Fibroblast of upper back skin (primary cell): ENCODE measurements around the gene GNG13.
"Not testable (repeated sequence)": the region's sequence is repeated elsewhere in the genome, so short reads cannot be mapped to it uniquely, and the experiment has no call there.

ENCODE experiments used
- DNase-seq: peaks from one replicate; pipeline ENCODE4 v3.0.0-alpha.2; 2013

Gene GNG13

GRCh38 chr16:760065-760464 is 40.5 kb downstream of the GNG13 start:
- DNase-seq, result no peak

GRCh38 chr16:759110-759910 is 41.2 kb downstream of the GNG13 start:
- no peak for DNase-seq

- no peak for DNase-seq
These were observed 44.1 kb downstream of the GNG13 start for GRCh38 chr16:756428-756827.

DNA sequence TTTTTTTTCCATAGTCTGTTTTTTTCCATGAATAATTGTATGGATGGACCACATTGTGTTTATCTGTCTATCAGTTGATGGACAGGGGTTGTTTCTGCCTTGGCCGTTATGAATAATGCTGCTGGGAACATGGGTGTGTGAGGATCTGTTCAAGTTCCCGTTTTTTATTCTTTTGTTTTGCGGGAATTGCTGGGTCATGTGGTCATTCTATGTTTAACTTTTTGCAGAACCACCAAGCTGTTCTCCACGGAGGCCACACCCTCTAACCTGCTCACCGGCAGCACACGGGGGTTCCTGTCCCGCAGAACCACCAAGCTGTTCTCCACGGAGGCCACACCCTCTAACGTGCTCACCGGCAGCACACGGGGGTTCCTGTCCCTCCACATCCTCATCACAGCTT is 45.9 kb downstream of the GNG13 start:
- DNase-seq, result no peak

DNA sequence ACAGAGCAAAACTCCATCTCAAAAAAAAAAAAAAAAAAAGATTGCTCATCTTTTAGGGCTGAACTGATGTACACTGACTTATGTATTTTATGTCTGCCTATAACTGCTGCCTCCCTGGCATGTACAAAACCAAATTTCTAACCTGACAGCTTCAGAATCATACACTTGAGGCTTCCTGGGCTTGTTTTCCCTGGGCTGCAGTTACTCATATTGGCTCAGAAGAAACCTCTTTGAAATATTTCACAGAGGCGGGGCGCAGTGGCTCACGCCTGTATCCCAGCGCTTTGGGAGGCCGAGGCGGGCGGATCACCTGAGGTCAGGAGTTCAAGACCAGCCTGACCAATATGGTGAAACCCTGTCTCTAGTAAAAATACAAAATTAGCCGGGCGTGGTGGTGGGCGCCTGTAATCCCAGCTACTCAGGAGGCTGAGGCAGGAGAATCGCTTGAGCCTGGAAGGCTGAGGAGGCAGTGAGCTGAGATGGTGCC is 46.4 kb downstream of the GNG13 start:
- DNase-seq, result not testable (repeated sequence)

DNA sequence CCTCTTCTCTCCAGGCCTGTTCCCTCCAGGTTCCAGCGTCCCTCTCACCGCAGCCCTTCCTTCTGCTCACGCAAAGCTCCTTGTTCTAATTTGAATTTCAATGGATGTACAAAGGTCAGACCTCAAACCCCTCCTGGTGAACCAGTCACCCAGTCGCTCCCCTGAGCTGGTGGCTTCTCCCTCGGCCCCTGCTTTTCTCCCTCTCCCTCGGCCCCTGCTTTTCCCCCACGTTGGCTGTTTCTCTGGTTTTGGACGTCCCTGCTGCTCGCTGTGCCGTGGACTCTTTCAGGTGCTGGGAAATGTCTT is 48.6 kb downstream of the GNG13 start:
- DNase-seq, result no peak

DNA sequence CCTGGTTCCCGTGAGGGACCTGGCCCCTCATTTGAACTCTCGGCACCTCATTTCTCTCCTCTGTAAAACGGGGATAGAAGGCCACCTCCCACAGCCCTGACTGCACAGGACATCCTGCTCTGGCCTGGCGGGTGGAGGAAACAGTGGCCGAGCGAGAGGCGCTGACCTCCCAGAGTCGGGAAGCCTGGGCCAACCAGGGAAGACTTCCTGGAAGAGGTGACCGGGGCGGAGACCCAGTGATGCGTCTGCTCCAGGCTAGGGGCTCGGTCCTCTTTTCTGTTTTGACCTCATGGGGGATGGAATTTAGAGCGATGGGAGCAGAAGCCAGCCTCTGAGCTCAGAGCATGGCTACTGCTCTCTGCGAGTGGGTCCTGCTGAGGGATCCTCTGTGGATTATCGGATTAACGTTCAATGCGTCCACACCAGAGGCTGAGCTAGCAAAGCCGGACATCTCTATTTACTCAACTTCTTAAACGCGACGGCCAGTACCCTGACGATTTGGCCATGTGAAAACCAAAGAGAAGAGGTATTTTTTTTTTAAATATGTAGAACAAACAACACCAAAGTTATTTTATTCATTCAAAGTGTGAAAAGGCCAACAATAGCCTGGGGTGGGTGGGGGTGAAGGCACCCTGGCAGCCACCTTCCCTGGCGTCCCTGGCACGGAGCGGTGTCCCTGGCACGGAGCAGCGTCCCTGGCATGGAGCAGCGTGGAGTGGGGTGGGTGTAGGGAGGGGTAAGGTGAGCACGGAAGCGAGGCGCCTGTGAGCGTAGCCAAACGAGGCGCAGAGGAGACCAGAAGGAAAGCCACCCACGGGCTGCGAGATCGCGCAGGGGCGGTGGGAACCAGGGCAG is 49.2 kb downstream of the GNG13 start:
- DNase-seq, result no peak

- no peak for DNase-seq
These were observed 50.0 kb downstream of the GNG13 start for GRCh38 chr16:750485-750884.

DNA sequence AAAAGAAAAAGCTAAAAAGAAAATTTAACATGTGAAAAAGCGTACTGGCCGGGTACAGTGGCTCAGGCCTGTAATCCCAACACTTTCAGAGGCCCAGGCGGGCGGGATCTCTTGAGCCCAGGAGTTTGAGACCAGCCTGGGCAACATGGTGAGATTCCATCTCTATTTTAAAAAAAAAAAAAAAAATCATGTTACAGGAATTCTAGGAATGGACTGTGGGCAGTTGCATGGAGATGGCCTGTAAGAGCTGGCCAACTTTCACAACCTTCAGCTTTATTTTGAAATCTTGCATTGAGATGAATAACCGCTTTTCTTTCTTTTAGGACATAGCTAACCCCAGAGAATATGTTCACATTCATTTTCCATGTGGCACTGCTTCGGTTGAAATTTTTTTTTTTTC is 51.5 kb downstream of the GNG13 start:
- DNase-seq, result peak; percentile 80
